Heart left ventricle (tissue), 13 donors: ENCODE data around the gene PEAK1.

Source experiments
- POLR2A ChIP-seq, 2 donors: fragments of 450-650 bp; IDR thresholded peaks; one replicate each; pipeline ENCODE4 v1.6.1; 2017; ENCODE audit warnings: antibody characterized with exemption in 2 of 2, mild to moderate bottlenecking in 2 of 2, moderate library complexity in 2 of 2
- TF ChIP-seq, protein P1 (sequence below), 12 donors: fragments of 200-600 bp; sonication (generic) in 4 of 12; IDR thresholded peaks; one replicate each; pipeline versions ENCODE4 v1.5.0 to v1.8.0; 2018 to 2022; ENCODE audit warnings: antibody characterized with exemption in 12 of 12, mild to moderate bottlenecking in 5 of 12
- donor health status: ischemic (EF 13 %, LVEDD 7.1; RV severe dilation, severe dysfunction).
- donor health status: DM: no; HTN: yes; CAD: no.
- donor health status: DM: no; HTN: no; CAD: no.
- donor health status: ischemic (EF 25% LVEDD 6.9; RV normal size, moderate dysfunction).
- donor health status: ischemic (EF 25% LVEDD 5.7; RV mildly dilated, moderate dysfunction).
- donor health status: ischemic (EF 35%, LVEDD 5.7; RV mildly dilated, moderate dysfunction).
- donor health status: nonischemic (EF 11% LVEDD 7.7; RV severe dilation, severe dysfunction).
- donor health status: DM: yes; HTN: yes; CAD: no.
- donor health status: PGD.
- donor health status: ischemic (EF 29% LVEDD 5.4; RV normal size, mild dysfunction).
- donor health status: nonischemic (EF 23%, LVEDD 6.1; RV moderate dilation, normal function).

DNA sequence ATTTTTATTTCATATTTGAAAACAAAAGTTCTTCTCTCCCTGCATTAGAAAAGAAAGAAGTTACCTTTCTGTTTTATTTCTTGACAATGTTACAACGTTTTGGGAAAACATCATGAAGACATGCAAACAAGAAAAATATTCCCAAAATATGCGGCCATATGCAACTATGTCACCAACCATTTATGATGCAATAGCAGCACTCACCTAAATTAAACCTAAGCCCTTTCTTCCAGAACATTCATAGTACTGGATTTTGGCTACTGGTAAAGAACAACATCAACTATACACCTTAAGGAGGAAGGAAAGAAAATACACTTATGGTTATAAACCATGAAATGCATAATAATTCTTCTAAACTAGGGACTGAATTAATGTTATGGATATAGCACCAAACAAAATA, 164.5 kb downstream of the PEAK1 start:
- TF ChIP-seq, protein P1, sequence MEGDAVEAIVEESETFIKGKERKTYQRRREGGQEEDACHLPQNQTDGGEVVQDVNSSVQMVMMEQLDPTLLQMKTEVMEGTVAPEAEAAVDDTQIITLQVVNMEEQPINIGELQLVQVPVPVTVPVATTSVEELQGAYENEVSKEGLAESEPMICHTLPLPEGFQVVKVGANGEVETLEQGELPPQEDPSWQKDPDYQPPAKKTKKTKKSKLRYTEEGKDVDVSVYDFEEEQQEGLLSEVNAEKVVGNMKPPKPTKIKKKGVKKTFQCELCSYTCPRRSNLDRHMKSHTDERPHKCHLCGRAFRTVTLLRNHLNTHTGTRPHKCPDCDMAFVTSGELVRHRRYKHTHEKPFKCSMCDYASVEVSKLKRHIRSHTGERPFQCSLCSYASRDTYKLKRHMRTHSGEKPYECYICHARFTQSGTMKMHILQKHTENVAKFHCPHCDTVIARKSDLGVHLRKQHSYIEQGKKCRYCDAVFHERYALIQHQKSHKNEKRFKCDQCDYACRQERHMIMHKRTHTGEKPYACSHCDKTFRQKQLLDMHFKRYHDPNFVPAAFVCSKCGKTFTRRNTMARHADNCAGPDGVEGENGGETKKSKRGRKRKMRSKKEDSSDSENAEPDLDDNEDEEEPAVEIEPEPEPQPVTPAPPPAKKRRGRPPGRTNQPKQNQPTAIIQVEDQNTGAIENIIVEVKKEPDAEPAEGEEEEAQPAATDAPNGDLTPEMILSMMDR (IDR thresholded peaks at IDR 0.05) = no peak
- TF ChIP-seq POLR2A (IDR thresholded peaks at IDR 0.05) = no peak
